ENCODE measurements around the gene HMGXB3.

Gene HMGXB3

GRCh38 chr5:150000256-150000989 lies at the start of gene HMGXB3, which contains the start of gene TIGD6:
Gene HMGXB3, plus strand, starts transcription at chr5:150000739. Its CDS starts 4,114 bp downstream, at chr5:150004853.
Gene TIGD6, minus strand, starts transcription at chr5:150000654. Its CDS starts 4,306 bp downstream, at chr5:149996348.
- DNase-seq: peak; percentile 93

- no peak for DNase-seq
Observed at GRCh38 chr5:149951138-149951749, 49.3 kb upstream of the HMGXB3 start.

GRCh38 chr5:149953436-149954121 lies 47.0 kb upstream of the HMGXB3 start:
- DNase-seq: no peak

GRCh38 chr5:149954798-149955197 lies 45.7 kb upstream of the HMGXB3 start:
- DNase-seq: no peak

- no peak for DNase-seq
Observed at GRCh38 chr5:149956685-149957084, 43.9 kb upstream of the HMGXB3 start.

GRCh38 chr5:149957855-149958254 lies 42.7 kb upstream of the HMGXB3 start:
- DNase-seq: no peak

GRCh38 chr5:149959406-149960236 lies 40.9 kb upstream of the HMGXB3 start:
- DNase-seq: peak; percentile 56

GRCh38 chr5:149960272-149961185 lies 40.0 kb upstream of the HMGXB3 start, which contains the start of gene SLC26A2:
Gene SLC26A2, plus strand, starts transcription at chr5:149960758. Its CDS starts 16,895 bp downstream, at chr5:149977653.
- DNase-seq: peak; percentile 95

GRCh38 chr5:149961186-149961685 lies 39.3 kb upstream of the HMGXB3 start:
- no peak for DNase-seq

- no peak for DNase-seq
Observed at GRCh38 chr5:149961957-149962409, 38.6 kb upstream of the HMGXB3 start.

- DNase-seq: no peak
Observed at GRCh38 chr5:149962601-149963300, 37.8 kb upstream of the HMGXB3 start.

GRCh38 chr5:149963729-149964128 lies 36.8 kb upstream of the HMGXB3 start:
- DNase-seq: no peak

- DNase-seq: no peak
Observed at GRCh38 chr5:149966946-149967345, 33.6 kb upstream of the HMGXB3 start.

GRCh38 chr5:149969181-149969930 lies 31.2 kb upstream of the HMGXB3 start:
- DNase-seq: no peak

- DNase-seq: no peak
Observed at GRCh38 chr5:149975409-149975808, 25.1 kb upstream of the HMGXB3 start.

- no peak for DNase-seq
Observed at GRCh38 chr5:149979896-149980295, 20.6 kb upstream of the HMGXB3 start.

GRCh38 chr5:149981206-149981605 lies 19.3 kb upstream of the HMGXB3 start:
- DNase-seq: no peak

- DNase-seq: no peak
Observed at GRCh38 chr5:149982505-149982904, 18.0 kb upstream of the HMGXB3 start.

- DNase-seq: no peak
Observed at GRCh38 chr5:149988126-149988525, 12.4 kb upstream of the HMGXB3 start.
